ACC112 (cell line): Measurements from ENCODE around the gene ATG10.
"Not testable (repeated sequence)": the region's sequence is repeated elsewhere in the genome, so short reads cannot be mapped to it uniquely, and the experiment has no call there.

ENCODE experiments used
- H2AFZ ChIP-seq: fragments of 200-600 bp; sonication (generic); one replicate; pipeline ENCODE4 v1.6.0; 2017; ENCODE audit warnings: antibody characterized with exemption, low read length; ENCODE audit not compliant: unreplicated experiment
- H3K27ac ChIP-seq: fragments of 200-600 bp; sonication (generic); 2 replicates; pipeline ENCODE4 v1.5.1; 2014; ENCODE audit warnings: low read depth, mild to moderate bottlenecking, antibody characterized with exemption, low read length, moderate library complexity
- H3K27me3 ChIP-seq: fragments of 200-600 bp; sonication (generic); 2 replicates; pipeline ENCODE4 v1.6.1; 2014; ENCODE audit warnings: mild to moderate bottlenecking, antibody characterized with exemption, low read length, moderate library complexity, mixed read lengths; ENCODE audit not compliant: insufficient read depth
- H3K36me3 ChIP-seq: fragments of 200-600 bp; sonication (generic); 2 replicates; pipeline ENCODE4 v1.6.1; 2016; ENCODE audit warnings: mild to moderate bottlenecking, antibody characterized with exemption, low read length, moderate library complexity, mixed read lengths; ENCODE audit not compliant: insufficient read depth
- H3K4me1 ChIP-seq: fragments of 200-600 bp; sonication (generic); one replicate; pipeline ENCODE4 v1.6.1; 2016; ENCODE audit warnings: low read length, mixed read lengths; ENCODE audit not compliant: insufficient read depth, unreplicated experiment, control insufficient read depth
- H3K4me3 ChIP-seq: fragments of 200-600 bp; sonication (generic); 2 replicates; pipeline ENCODE4 v1.5.1; 2014; ENCODE audit warnings: mild to moderate bottlenecking, low read depth, low read length
- H3K79me2 ChIP-seq: fragments of 200-600 bp; sonication (generic); one replicate; pipeline ENCODE4 v1.6.0; 2016; ENCODE audit warnings: low read length; ENCODE audit not compliant: control insufficient read depth, unreplicated experiment, insufficient read depth

Gene ATG10

GRCh38 chr5:82014644-82015043, 42.8 kb downstream of the ATG10 start:
- not testable (repeated sequence) for H3K36me3 ChIP-seq, H3K4me1 ChIP-seq, H3K4me3 ChIP-seq, H3K27ac ChIP-seq, H2AFZ ChIP-seq, H3K27me3 ChIP-seq, H3K79me2 ChIP-seq

- Histone ChIP-seq H3K79me2 (no peaks in the 10 kb centered on the region), H2AFZ (no peak overlapping the region), H3K4me1 (no peaks in the 10 kb centered on the region), H3K4me3 (no peak overlapping the region), H3K27ac (no peak overlapping the region), H3K27me3 (no peaks in the 10 kb centered on the region), H3K36me3 (no peaks in the 10 kb centered on the region)
Measured at GRCh38 chr5:82018462-82018861, 46.6 kb downstream of the ATG10 start.

GRCh38 chr5:82019342-82020138, 47.7 kb downstream of the ATG10 start:
- Histone ChIP-seq H3K27ac (no peak overlapping the region), H3K36me3 (no peaks in the 10 kb centered on the region), H3K4me1 (no peaks in the 10 kb centered on the region), H3K79me2 (no peaks in the 10 kb centered on the region), H3K4me3 (no peak overlapping the region), H3K27me3 (no peaks in the 10 kb centered on the region), H2AFZ (no peak overlapping the region)

- Histone ChIP-seq H2AFZ (no peak overlapping the region), H3K27me3 (no peaks in the 10 kb centered on the region), H3K4me1 (no peaks in the 10 kb centered on the region), H3K27ac (no peak overlapping the region), H3K36me3 (no peaks in the 10 kb centered on the region), H3K79me2 (no peaks in the 10 kb centered on the region), H3K4me3 (no peak overlapping the region)
Measured at GRCh38 chr5:82022499-82022898, 50.7 kb downstream of the ATG10 start.

- Histone ChIP-seq H3K27me3 (no peaks in the 10 kb centered on the region), H3K4me3 (no peak overlapping the region), H3K27ac (no peak overlapping the region), H3K36me3 (no peaks in the 10 kb centered on the region), H3K79me2 (no peaks in the 10 kb centered on the region), H3K4me1 (no peaks in the 10 kb centered on the region), H2AFZ (no peak overlapping the region)
Measured at GRCh38 chr5:82023644-82024043, 51.8 kb downstream of the ATG10 start.

GRCh38 chr5:82031220-82032119, 59.6 kb downstream of the ATG10 start:
- no peak overlapping the region for H2AFZ ChIP-seq
- no peaks in the 10 kb centered on the region for H3K79me2 ChIP-seq
- no peaks in the 10 kb centered on the region; the same call in 1 of the 2 replicates for H3K36me3 ChIP-seq
- no peak overlapping the region for H3K27ac ChIP-seq
- no peak overlapping the region for H3K4me3 ChIP-seq
- no peaks in the 10 kb centered on the region for H3K27me3 ChIP-seq
- no peaks in the 10 kb centered on the region for H3K4me1 ChIP-seq

- not testable (repeated sequence) for H3K79me2 ChIP-seq, H3K27ac ChIP-seq, H2AFZ ChIP-seq, H3K27me3 ChIP-seq, H3K4me3 ChIP-seq, H3K36me3 ChIP-seq
- peaks cover 13% of the 10 kb centered on the region for H3K4me1 ChIP-seq
Measured at GRCh38 chr5:82042894-82043293, 71.1 kb downstream of the ATG10 start.

GRCh38 chr5:82044010-82044409, 72.2 kb downstream of the ATG10 start:
- Histone ChIP-seq H3K36me3 (0 out of 2 replicates have a peak, but pooled peaks cover 4% of the 10 kb centered on the region), H3K79me2 (no peaks in the 10 kb centered on the region), H2AFZ (no peak overlapping the region), H3K4me3 (no peak overlapping the region), H3K27me3 (no peaks in the 10 kb centered on the region), H3K4me1 (peaks cover 13% of the 10 kb centered on the region), H3K27ac (no peak overlapping the region)

GRCh38 chr5:82045554-82046275, 73.9 kb downstream of the ATG10 start:
- no peaks in the 10 kb centered on the region for H3K79me2 ChIP-seq
- no peaks in the 10 kb centered on the region for H3K27me3 ChIP-seq
- 0 out of 2 replicates have a peak, but pooled peaks cover 4% of the 10 kb centered on the region for H3K36me3 ChIP-seq
- H3K4me3 ChIP-seq = no peak overlapping the region
- H2AFZ ChIP-seq = peak overlapping the region; percentile 32
- 0 out of 2 replicates have a peak overlapping the region, but pooled peaks have one; percentile 8 for H3K27ac ChIP-seq
- peaks cover 13% of the 10 kb centered on the region for H3K4me1 ChIP-seq

- no peak overlapping the region for H3K27ac ChIP-seq
- no peak overlapping the region for H3K4me3 ChIP-seq
- H3K36me3 ChIP-seq = 0 out of 2 replicates have a peak, but pooled peaks cover 4% of the 10 kb centered on the region
- no peaks in the 10 kb centered on the region for H3K27me3 ChIP-seq
- H2AFZ ChIP-seq = peak overlapping the region; percentile 12
- H3K4me1 ChIP-seq = peaks cover 13% of the 10 kb centered on the region
- no peaks in the 10 kb centered on the region for H3K79me2 ChIP-seq
Measured at GRCh38 chr5:82046276-82046647, 74.4 kb downstream of the ATG10 start.
